ENCODE results near the gene PKM. TPM values are rescaled to one million over a fixed set of nuclear protein-coding genes. Genes with fewer than 3 reads are reported as not detected.

Gene PKM
- total and polyA plus RNA-seq, 2 donors (not counting 3 experiments of a cell fraction or from before 2014, with no cell fraction given), result 689 to 968 TPM

DNA sequence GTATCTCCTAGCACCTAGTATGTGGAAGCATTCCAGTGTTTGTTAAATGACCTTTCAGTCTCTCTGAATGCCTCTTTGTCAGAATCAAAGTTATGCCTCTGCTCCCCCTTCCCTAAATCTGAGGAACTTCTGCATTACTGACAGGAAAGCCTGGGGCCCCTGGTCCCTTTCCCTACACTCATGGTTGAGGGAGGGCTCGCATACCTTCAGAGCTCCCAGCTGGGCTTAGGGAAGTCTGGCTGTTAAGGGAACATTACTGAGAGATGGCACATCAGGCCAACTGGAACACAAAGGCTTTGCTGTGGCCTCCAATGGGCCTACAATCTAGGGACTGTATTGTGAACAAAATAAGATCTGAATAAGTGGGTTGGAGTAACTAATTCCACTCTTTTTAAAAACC lies 10.3 kb downstream of the PKM start:
- CTCF ChIA-PET, result interaction anchor here (1.2 kb wide), 1 partner anchor 19 kb away, joined by 3 read pairs; no protein-coding TSS in a partner anchor

More for the DNA sequence above, 10.3 kb downstream of the PKM start:
- intact Hi-C loops (cut with micrococcal nuclease), result no loop called here
- H3K36me3 ChIP-seq (ENCODE audit: control insufficient read depth in 2 of 2, extremely low read depth in 1 of 2, insufficient read depth in 2 of 2, low read length in 2 of 2), result peaks cover 24 to 38% of the 10 kb centered on the region in 2 experiments
- no peak overlapping the region for H3K27ac ChIP-seq (ENCODE audit: insufficient read depth, low read depth, low read length)
- no peak for TF ChIP-seq POLR2A (IDR thresholded peaks at IDR 0.05; ENCODE audit: low read depth, low read length)
- TF ChIP-seq MYC (IDR thresholded peaks at IDR 0.05; ENCODE audit: low read depth, low read length), result no peak
- TF ChIP-seq EZH2 (IDR thresholded peaks at IDR 0.05; ENCODE audit: borderline replicate concordance, low read depth, low read length, severe bottlenecking), result no peak
- TF ChIP-seq GATA2 (IDR thresholded peaks at IDR 0.05; ENCODE audit: insufficient read depth, insufficient read length, low read depth, low read length), result no peak
- TF ChIP-seq, protein P1, sequence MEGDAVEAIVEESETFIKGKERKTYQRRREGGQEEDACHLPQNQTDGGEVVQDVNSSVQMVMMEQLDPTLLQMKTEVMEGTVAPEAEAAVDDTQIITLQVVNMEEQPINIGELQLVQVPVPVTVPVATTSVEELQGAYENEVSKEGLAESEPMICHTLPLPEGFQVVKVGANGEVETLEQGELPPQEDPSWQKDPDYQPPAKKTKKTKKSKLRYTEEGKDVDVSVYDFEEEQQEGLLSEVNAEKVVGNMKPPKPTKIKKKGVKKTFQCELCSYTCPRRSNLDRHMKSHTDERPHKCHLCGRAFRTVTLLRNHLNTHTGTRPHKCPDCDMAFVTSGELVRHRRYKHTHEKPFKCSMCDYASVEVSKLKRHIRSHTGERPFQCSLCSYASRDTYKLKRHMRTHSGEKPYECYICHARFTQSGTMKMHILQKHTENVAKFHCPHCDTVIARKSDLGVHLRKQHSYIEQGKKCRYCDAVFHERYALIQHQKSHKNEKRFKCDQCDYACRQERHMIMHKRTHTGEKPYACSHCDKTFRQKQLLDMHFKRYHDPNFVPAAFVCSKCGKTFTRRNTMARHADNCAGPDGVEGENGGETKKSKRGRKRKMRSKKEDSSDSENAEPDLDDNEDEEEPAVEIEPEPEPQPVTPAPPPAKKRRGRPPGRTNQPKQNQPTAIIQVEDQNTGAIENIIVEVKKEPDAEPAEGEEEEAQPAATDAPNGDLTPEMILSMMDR (IDR thresholded peaks at IDR 0.05; ENCODE audit: extremely low read depth in 1 of 2, insufficient read depth in 1 of 2, low read depth in 1 of 2, low read length in 2 of 2), result no peak
- TF ChIP-seq FOS (IDR thresholded peaks at IDR 0.05; ENCODE audit: borderline replicate concordance, insufficient read depth, low read length), result no peak
- TF ChIP-seq, protein P2, sequence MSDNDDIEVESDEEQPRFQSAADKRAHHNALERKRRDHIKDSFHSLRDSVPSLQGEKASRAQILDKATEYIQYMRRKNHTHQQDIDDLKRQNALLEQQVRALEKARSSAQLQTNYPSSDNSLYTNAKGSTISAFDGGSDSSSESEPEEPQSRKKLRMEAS (IDR thresholded peaks at IDR 0.05; ENCODE audit: insufficient read depth, insufficient read length), result no peak
- TF ChIP-seq JUN (IDR thresholded peaks at IDR 0.05; ENCODE audit: borderline replicate concordance, insufficient read depth, insufficient read length, low read depth), result no peak
- TF ChIP-seq POLR2AphosphoS5 (IDR thresholded peaks at IDR 0.05; ENCODE audit: insufficient read depth, low read depth, low read length), result no peak
- H3K9me3 ChIP-seq (replicated peaks; ENCODE audit: control insufficient read depth, insufficient read depth, low read length), result no peaks in the 10 kb centered on the region
- no peak for FAIRE-seq
- peaks cover 88% of the 10 kb centered on the region for H3K79me2 ChIP-seq (ENCODE audit: control insufficient read depth, insufficient read depth, low read length)
- H3K27me3 ChIP-seq (ENCODE audit: control insufficient read depth in 2 of 2, insufficient read depth in 2 of 2, low read length in 2 of 2), result no peaks in the 10 kb centered on the region
- no peak overlapping the region for H3K4me2 ChIP-seq (ENCODE audit: insufficient read depth, low read length)
- H3K9me1 ChIP-seq (replicated peaks; ENCODE audit: control insufficient read depth, extremely low read depth, insufficient read depth, low read length), result no peaks in the 10 kb centered on the region
- H2AFZ ChIP-seq (ENCODE audit: low read depth, low read length), result no peak overlapping the region
- no peak for DNase-seq (ENCODE audit: low read depth, low spot score)
- dilution Hi-C loops (cut with MboI; ENCODE audit: extremely low pct_ligation_motif_present, low sequenced_read_pairs), result no loop called here
- POLR2A ChIA-PET, result no interaction called here
- no peak overlapping the region for H3K9ac ChIP-seq (replicated peaks; ENCODE audit: extremely low read depth, insufficient read depth, low read length)
- H3K4me1 ChIP-seq (ENCODE audit: control insufficient read depth, extremely low read depth, insufficient read depth, low read length), result peaks cover 21% of the 10 kb centered on the region
- H4K20me1 ChIP-seq (replicated peaks; ENCODE audit: control insufficient read depth, extremely low read depth, insufficient read depth, low read length), result peaks cover 2% of the 10 kb centered on the region
- H3K4me3 ChIP-seq (replicated peaks in 1 of 3; ENCODE audit: insufficient read depth in 1 of 3, low read depth in 1 of 3, low read length in 3 of 3), result no peak overlapping the region
- BruUV-seq (replicated peaks), result no TSS peak
